DMS153 treated with DMSO at 0.1 percent for 48 hours (cell line): Measurements from ENCODE around the gene USP21.
A peak's percentile ranks its signal among the peaks of the same experiment; 100 is the strongest.

Experiments used
- DNase-seq: peaks from one replicate; lab custom pipeline; 2025; ENCODE audit not compliant: unreplicated experiment; lab: John Stamatoyannopoulos, UW

Gene USP21

GRCh38 chr1:161166669-161167548, 7.6 kb downstream of the USP21 start:
- DNase-seq, result no peak

- DNase-seq, result no peak
These were observed 9.6 kb downstream of the USP21 start for GRCh38 chr1:161168906-161169305.

- DNase-seq, result no peak
These were observed 11.9 kb downstream of the USP21 start for GRCh38 chr1:161171191-161171590.

GRCh38 chr1:161171696-161172095, 12.4 kb downstream of the USP21 start:
- DNase-seq, result no peak

GRCh38 chr1:161172349-161172748, 13.0 kb downstream of the USP21 start:
- no peak for DNase-seq

DNA sequence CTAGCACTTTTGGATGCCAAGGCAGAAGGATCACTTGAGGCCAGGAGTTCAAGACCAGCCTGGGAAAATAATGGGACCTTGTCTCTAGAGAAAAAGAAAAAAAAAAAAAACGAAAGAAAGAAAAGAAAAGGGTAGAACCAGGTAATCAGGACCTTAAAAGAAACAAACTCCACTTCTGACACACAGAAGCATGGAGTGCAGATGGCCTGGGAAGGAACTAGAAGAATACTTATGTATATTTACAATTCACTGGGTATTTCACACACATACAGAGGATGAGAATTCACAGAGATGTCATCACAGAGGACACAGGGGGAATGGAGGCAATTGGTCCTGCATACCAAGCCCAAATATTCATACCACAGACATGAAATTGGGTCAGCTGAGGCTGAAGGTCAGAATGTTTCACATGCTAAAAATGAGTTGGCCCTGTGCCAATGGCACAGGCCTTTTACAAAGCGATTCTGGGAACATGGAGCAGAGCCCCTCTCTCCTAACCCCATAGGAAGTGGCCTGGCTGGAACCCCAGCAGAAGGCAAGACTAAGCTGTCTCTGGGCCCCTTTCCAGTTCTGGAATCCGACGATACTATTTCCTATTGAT, 13.6 kb downstream of the USP21 start:
- DNase-seq, result no peak

GRCh38 chr1:161173711-161174110, 14.4 kb downstream of the USP21 start:
- DNase-seq, result no peak

DNA sequence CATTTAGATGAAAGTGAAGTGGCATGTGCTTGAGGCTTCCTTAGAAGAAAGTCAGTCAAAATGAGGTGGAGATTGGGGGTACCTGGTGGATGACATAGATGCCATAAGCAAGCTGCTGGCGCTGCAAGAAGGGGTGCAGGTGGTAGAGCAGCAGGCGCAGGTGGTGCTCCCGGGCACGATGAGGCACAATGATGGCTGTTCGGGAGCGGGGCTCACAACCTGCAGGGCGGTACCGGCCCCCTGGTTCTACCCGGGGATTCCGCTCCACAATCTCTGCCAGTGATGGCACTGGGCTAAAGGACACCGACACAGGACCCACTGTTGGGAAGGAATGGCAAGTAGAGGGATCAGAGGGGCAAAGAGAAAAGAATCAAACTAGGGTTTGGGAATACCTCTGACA, 15.6 kb downstream of the USP21 start:
- no peak for DNase-seq

DNA sequence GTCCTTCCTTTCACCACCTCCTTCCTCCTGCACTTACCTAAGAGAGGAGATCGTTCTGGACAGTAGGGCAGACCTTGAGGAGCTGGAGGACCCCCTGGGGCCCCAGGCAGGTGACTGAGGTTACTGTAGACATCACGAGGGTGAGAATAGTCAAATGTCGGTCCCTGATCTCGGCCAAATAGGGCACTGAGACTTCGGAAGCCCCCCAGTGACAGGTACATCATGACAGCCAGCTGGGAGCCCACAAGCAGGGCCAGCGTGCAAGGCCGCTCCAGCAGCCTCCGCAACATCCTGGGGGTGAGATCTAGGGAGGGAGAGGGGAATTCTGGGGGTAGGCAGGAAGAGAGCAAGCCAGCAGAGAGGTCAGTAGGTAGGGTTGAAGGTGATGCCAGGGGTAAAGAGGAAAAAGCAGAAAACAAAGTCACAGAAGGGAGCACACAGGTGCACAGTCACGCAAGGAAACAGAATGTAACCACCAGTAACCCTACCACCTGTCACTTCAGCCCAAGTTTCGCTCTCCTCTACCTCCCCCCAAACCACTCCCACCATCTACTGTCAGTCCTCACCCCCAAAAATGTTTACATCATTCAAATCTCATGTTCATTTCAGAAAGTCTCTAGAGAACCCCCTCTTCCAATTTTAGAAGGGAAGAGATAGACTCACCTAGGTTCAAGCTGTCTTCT, 16.6 kb downstream of the USP21 start:
- no peak for DNase-seq

- no peak for DNase-seq
These were observed 17.3 kb downstream of the USP21 start for GRCh38 chr1:161176468-161177111.

GRCh38 chr1:161177112-161177935, 18.0 kb downstream of the USP21 start, which contains the start of gene B4GALT3:
Gene B4GALT3, minus strand, starts transcription at chr1:161177507. Its CDS starts 1,447 bp downstream, at chr1:161176060.
- DNase-seq, result peak; percentile 97

- DNase-seq, result no peak
These were observed 18.6 kb downstream of the USP21 start for GRCh38 chr1:161177936-161178244.

DNA sequence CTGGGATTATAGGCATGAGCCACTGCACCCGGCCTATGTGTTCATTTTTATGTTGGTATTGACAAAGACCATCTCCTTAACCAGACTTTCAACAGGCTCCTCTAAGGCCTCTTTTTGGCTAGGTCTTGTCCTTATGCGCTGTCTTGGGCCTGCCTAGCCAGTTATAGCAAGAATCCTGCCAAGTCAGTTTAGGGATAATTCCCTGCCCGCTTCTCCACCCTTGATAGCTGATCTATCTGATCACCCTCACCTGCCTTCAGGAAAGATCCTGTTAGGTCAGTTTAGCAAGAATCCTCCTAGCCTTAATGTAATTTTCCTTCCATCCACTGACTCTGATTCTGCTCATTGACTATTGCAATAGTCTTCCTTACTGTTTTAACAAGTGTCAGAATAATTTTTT, 20.4 kb downstream of the USP21 start:
- no peak for DNase-seq

- no peak for DNase-seq
These were observed 21.3 kb downstream of the USP21 start for GRCh38 chr1:161180639-161181038.

GRCh38 chr1:161182214-161182613, 22.9 kb downstream of the USP21 start:
- no peak for DNase-seq

GRCh38 chr1:161185282-161185682, 26.0 kb downstream of the USP21 start:
- no peak for DNase-seq

GRCh38 chr1:161185732-161186311, 26.5 kb downstream of the USP21 start:
- DNase-seq, result no peak

- no peak for DNase-seq
These were observed 28.0 kb downstream of the USP21 start for GRCh38 chr1:161187311-161187710.

DNA sequence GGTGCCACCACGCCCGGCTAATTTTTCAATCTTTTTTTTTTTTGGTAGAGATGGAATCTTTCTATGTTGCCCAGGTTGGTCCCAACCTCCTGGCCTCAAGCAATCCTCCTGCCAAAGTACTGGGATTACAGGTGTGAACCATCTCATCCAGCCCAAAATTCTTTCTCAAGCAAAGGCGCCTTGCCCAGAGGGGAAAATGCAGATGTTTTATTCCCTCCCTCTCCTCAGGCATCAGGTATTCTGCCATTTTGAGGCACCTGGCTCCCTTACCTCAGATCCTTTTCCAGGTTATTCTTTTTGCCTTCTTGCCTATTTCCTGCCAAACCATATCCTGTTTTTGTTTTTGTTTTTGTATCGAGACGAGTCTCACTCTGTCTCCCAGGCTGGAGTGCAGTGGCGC, 29.1 kb downstream of the USP21 start:
- no peak for DNase-seq

GRCh38 chr1:161189036-161189435, 29.7 kb downstream of the USP21 start:
- no peak for DNase-seq
